HG03159 (cell line): ENCODE results near the gene PDZD2.
A peak's percentile ranks its signal among the peaks of the same experiment; 100 is the strongest.

ENCODE experiments used
- ATAC-seq: cut with Tn5 transposase; IDR thresholded peaks from one replicate; pipeline ENCODE4 v1.9.1; 2021; ENCODE audit warnings: mild to moderate bottlenecking, moderate library complexity; ENCODE audit not compliant: unreplicated experiment

PDZD2 gene

DNA sequence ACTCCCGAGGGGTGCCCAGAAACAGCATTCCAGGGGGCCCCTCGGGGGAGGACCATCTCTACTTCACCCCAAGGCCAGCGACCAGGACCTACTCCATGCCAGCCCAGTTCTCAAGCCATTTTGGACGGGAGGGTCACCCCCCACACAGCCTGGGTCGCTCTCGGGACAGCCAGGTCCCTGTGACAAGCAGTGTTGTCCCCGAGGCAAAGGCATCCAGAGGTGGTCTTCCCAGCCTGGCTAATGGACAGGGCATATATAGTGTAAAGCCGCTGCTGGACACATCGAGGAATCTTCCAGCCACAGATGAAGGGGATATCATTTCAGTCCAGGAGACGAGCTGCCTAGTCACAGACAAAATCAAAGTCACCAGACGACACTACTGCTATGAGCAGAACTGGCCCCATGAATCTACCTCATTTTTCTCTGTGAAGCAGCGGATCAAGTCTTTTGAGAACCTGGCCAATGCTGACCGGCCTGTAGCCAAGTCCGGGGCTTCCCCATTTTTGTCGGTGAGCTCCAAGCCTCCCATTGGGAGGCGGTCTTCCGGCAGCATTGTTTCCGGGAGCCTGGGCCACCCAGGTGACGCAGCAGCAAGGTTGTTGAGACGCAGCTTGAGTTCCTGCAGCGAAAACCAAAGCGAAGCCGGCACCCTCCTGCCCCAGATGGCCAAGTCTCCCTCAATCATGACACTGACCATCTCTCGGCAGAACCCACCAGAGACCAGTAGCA, 451.3 kb downstream of the PDZD2 start:
- no peak for ATAC-seq

DNA sequence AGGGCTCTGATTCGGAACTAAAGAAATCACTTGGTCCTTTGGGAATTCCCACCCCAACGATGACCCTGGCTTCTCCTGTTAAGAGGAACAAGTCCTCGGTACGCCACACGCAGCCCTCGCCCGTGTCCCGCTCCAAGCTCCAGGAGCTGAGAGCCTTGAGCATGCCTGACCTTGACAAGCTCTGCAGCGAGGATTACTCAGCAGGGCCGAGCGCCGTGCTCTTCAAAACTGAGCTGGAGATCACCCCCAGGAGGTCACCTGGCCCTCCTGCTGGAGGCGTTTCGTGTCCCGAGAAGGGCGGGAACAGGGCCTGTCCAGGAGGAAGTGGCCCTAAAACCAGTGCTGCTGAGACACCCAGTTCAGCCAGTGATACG, 451.8 kb downstream of the PDZD2 start:
- ATAC-seq = no peak

DNA sequence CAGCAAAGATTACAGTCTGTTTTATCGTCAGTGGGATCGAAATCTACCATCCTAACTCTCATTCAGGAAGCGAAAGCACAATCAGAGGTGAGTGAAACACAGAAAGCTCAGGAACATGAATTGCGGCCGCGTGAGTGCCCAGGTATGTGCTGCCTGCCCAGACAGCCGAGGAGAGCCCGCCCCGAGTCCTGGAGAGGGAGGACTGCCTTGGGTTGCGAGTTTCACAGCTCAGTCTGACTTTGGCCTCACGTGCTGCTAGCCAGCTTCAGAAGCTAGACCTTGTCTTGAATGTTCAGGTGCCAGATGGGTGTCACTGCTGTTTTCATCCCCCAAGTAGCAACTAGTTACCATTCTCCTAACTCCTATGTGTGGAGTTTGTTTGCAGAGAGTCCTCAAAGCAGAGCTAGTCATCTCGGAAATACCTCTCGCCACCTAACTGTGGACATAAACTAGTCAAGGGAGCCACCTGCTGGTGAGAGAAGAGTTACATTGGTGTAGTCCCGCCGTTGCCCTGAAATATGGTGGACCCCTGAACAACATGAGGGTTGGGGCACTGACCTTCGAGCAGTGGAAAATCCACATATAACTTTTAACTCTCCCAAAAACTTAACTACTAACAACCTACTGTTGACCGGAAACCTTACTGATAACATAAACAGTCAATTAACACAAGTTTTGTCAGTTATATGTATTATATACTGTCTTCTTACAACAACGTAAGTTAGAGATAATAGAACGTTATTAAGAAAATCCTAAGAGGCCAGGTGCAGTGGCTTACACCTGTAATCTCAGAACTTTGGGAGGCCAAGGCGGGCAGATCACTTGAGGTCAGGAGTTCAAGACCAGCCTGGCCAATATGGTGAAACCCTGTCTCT, 454.2 kb downstream of the PDZD2 start:
- ATAC-seq = peak; percentile 96

DNA sequence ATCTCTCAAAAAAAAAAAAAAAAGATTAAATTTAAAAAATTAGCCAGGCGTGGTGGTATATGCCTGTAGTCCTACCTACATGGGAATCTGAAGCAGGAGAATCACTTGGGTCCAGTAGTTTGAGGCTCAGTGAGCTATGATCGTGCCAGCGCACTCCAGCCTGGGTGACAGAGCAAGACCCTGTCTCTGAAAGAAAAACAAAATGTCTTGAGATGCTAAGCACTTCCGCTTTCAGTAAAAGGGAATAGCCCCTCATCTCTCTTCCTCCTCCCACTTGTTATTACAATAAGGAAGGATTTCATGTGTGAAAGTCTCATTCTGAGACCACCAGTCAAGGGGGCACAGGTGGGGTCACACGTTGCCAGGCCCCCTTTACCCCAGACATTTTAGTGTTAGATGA, 455.8 kb downstream of the PDZD2 start:
- ATAC-seq = no peak

DNA sequence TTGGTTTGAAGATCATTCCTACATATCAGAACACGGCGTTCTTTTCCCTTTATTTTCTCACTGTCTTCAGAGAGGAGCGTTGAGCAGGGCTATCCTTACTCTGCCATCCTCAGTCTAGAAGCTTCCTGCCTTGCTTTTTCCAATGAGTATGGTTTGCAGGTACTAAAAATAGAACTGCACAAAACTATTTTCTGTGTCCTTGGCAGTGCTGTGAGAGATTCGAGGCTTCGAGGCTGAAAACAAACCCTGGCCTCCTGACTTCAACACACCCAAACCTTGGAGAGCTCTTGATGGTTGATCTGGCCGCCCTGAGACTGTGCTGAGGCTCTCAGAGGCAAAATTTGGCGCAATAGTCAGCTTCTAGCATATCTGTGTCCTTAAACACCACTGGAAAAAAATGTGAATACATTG, 456.3 kb downstream of the PDZD2 start:
- ATAC-seq = no peak

DNA sequence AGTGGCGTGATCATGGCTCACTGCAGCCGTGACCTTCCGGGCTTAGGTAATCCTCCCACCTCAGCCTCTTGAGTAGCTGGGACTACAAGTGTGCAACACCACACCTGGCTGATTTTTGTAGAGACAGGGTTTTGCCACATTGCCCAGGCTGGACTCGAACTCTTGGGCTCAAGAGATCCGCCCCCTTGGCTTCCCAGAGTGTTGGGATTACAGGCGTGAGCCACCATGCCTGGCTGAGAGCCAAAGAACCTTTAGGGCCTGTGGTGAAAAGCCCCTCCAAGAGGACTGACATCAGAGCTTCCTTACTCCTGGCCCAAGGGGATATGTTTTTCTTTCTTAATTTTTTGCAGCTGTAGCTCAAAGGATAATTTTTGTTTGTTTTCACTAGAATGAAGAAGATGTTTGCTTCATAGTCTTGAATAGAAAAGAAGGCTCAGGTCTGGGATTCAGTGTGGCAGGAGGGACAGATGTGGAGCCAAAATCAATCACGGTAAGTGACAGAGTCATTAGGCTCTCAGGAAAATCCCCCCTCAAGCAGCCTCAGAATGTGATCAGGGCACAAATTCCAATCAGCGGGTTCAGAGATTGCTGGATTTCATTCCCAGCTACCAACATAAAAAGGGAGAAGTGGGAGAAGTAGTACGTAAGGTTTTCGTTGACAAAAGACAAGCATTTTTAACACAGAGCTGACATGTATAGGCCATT, 458.1 kb downstream of the PDZD2 start:
- no peak for ATAC-seq

DNA sequence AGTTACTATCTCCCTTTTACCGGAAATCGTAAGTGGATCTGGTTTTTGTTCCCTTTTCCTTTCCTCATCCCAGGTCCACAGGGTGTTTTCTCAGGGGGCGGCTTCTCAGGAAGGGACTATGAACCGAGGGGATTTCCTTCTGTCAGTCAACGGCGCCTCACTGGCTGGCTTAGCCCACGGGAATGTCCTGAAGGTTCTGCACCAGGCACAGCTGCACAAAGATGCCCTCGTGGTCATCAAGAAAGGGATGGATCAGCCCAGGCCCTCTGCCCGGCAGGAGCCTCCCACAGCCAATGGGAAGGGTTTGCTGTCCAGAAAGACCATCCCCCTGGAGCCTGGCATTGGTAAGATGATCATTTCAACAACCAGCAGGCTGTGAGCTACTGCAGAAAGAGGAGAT, 459.4 kb downstream of the PDZD2 start:
- ATAC-seq = no peak

DNA sequence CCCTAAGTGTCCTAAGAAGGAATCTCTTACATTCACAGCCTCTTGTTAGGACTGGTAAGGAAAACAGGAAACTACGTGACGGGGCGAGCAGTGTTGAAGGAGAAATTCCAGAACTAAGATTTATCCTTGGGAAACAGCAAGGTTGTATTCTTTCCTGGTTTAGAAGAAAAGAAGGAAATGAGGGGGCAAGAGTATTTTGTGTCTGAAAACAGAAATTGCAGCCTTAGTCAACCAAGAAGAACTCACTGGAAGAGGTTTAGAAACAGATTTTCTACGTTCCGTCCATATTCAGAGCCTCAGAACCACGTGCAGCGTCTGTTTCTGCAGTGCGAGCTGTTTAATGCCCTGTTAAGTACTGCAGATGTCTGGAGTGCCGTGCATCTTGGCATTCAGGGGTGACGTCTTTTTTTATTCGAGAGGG, 460.0 kb downstream of the PDZD2 start:
- no peak for ATAC-seq

DNA sequence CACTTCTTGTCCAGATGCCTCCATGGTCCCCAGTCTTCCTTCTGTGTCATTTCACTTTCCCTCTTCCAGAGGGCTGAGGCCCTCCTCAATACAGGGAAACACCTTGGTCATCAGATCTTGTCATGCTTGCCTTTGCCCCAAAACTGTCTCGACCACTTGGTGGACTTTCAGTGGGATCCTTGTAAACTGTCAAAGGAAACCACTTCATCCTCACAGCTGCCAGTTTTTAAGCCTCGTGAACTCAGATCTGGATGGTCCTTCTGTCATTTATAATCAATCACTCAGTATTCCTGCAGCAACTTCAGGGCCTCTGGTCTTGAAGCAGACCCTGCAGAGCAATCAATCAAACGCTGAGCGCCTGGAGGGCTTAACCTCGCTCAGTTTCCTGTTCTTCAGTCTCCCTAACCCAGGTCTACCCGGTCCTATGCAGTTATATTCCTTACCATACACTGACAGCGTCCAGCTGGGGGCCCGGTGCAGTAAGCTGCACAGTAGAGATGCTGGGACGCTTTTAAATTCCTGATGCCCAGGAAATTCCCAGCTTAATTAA, 460.6 kb downstream of the PDZD2 start:
- ATAC-seq = no peak

DNA sequence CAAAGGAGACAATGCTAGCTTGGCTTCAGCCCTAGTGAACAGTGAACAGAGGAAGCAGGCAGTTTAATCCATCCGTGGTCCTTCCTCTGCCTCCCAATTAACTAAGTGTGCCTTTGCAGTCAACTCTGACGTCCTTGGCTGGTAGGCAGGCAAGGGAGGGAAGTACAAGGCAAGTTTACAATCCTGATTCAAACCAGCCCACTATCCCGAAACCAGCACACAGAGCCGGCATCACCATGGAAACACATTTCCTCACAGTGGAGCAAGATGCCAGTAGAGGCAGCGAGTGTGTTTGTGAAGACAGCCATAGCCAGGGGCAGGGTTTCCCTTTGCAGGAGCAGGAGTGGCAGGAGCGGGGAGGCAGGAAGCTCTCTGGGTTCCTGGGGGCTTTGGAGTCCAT, 461.3 kb downstream of the PDZD2 start:
- ATAC-seq = no peak

DNA sequence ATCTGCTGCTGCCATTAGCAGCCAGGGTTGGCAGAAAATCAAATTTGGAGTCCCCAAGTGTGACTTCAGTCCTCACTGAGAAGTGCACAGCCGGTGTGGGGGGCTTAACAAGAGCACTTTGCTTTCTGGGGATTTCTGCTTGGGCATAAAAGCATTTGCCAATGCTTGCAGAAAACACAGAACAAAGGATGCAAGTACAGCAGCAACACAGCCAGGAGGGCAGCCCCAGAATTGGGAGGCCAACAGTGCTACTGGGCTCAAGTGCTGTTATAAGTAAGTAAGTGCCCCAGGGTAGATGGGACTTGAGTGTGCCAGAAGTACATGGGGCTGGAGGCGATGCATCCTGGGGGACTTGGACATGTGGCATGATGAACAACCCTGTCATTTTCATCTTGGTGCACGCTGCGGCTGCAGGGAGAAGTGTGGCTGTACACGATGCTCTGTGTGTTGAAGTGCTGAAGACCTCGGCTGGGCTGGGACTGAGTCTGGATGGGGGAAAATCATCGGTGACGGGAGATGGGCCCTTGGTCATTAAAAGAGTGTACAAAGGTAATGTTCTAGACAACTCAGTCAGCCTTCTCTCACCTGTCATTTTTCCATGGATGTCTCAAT, 461.9 kb downstream of the PDZD2 start:
- ATAC-seq = no peak

DNA sequence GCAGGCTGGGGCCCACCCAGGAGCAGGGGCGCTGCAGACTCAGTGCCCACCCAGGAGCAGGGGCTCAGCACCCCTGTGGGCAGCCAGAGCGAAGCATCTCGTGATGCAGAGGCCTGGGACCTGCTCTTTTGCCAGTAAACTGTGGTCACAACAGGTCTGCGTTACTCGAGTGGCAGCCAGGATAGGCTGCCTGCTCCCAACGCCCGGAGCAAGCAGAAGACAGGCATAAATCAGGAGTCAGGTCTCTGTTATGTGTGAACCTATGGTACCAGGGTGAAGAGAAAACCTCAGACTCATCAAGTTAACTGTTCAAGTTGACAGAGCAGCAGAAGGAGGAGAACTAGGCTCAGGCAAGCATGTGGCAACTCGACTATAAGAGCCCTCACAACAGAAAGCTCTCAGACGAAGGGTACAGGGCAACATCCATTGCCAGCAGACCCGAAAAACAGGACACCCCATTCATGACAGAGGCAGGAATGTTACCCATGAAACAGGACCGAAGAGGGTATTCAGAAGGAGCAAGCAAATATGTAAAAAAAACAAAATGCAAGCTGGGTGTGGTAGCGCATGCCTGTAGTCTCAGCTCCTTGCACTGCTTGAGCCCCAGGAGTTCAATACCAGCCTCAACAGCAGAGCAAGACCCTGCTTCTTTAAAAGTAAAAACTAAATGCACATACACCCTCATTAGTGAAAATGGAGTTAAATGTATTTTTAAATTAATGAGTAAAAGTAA, 463.5 kb downstream of the PDZD2 start:
- no peak for ATAC-seq

DNA sequence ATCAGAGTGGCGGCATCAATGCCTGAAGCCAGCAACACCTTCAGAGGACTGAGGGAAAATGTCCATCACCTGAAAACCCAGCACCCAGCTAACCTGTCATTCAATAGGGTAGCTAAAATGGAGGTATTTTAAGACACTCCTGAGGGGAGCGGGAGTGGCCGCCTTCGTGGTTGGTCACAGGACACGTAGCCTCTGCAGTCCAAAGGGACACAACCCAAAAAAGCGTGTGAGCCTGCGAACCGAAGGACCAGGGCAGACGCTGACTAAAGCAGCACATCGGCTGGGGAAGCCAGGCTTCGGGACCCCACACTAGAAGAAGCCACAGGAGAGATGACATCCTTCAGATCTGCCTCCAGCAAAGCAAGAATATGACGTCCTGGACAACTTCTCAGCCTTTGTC, 464.6 kb downstream of the PDZD2 start:
- no peak for ATAC-seq

DNA sequence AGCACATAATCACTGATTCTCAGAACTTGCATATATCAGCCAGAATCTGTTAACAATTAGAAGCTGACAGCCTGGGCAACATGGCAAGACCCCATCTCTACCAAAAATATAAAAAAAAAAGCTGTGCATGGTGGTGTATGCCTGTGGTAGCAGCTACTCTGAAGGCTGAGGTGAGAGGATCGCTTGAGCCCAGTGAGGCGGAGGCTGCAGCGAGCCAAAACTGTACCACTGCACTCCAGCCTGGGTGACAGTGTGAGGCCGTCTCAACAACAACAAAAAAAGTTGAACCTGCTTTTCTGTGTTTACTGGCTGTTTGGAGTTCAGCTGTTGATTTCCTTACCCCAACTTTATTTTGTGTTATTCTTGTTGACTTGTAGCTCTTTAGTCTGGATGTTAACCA, 468.4 kb downstream of the PDZD2 start:
- ATAC-seq = no peak

DNA sequence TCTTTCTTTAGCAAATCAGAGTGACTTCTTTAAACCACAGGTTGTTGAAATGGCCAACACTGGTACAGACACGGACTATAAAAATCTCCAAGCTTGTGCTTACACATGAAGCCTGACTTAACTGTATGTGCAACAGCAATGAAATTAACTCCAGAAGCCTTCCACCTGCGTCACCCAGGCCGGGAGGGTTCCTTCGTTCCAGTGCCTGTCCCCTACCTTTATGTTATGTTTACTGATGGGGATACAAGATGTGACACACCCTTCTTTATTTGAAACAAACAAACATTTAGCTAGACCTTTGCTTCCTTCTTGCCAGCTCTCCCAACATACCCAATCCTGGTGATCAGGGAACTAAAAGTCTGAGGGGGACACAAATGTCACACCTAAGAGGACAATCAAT, 469.2 kb downstream of the PDZD2 start:
- no peak for ATAC-seq

DNA sequence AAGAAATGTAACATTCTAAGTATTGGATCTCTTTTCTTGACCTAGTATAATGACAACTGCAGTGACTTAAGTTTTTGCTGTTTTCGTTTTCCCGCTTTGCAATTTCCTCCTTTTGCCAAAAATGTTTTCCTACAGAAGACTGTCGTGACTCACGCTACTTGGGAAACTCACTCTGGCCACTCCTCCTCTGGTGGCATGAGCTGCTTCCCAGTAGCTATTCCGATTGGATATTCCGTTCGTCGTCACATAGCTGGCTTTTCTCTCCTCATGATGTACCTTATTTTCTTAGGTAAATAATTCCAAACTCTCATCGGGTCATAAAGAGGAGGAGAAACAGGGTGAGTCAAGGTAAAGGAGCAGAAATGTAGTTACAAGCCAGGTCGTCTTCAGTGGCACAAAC, 470.3 kb downstream of the PDZD2 start:
- ATAC-seq = no peak

DNA sequence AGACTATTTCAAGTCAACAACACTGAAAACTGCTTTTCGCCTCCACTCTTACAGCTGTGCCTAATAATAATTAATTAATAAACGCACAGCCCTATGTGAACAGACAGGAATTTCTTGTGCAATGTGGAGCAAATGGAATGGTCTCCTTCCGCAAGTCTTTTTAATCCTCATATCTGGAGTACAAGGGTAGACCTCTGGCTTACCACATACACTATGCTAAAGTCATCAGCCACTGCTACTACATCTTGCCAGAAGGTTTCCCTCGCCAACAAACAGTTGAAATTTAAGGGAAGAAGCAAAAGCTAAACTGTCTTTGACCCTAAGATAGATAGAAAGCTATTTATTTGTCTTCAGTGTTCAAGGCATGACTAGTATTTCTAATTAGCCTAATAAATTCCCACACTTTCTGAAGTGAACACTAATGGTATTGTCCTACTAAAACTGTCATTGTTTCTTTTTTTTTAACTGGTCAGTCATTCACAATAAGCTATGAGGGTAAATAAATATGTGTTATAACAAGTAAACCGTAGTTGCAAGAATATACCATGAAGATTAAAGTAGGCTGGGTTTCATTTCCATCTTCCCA, 471.3 kb downstream of the PDZD2 start:
- ATAC-seq = no peak

DNA sequence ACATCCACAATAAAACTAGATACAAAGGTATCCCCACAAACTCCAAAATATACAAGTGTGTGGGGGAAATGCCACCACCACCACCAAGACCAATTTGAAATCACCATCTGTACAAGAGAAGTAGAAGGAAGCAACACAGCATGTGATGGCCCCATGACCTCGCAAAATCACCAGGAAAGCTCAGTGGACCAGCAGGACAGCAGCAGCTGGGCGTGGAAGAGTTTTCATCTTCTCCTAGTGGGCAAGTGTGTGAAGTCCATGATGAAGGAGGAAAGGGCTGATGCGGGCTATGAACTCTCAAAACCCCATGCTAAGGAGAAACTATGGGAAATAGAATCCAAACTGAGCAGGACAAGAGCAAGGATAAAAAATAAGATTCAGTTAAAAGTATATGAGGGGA, 477.1 kb downstream of the PDZD2 start:
- no peak for ATAC-seq

DNA sequence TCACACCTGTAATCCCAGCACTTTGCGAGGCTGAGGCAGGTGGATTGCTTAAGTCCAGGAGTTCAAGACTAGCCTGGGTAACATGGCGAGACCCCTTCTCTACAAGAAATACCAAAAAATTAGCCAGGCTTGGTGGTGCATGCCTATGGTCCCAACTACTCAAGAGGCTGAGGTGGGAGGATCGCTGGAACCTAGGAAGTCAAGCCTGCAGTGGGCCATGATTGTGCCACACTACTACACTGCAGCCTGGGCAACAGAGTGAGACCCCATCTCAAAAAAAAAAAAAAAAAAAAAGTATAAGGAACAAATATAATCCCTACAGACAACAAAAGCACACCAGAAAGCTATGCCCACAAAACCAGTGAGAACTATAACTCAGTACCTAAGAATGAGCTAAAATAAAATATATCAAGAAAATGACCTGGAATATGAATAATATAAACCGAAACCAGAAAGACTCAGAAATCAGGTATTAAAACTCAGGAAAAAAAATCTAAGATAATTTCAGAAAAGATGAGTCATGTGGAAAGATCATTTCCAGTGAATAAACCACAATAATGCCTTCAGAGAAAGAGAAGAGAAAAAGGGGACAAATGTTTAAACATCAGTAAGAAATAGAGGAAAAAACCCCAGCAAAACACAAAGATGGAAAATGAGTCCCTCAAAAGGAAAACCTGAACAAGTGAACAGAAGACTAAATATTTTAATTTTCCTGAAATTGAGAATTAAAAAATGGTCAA, 477.8 kb downstream of the PDZD2 start:
- no peak for ATAC-seq
